AG09319 (cell line): ENCODE results near the gene REEP2.

Experiments
- DNase-seq: peaks from one replicate; pipeline ENCODE4 v3.0.0-alpha.2; 2010; ENCODE audit warnings: low read depth; ENCODE audit errors: extremely low read depth
- CTCF ChIP-seq: IDR thresholded peaks from 2 replicates; pipeline ENCODE4 v1.5.1; 2011; ENCODE audit warnings: low read depth, mild to moderate bottlenecking, inconsistent platforms, low read length, moderate library complexity

Gene REEP2

GRCh38 chr5:138482638-138483037, 43.8 kb downstream of the REEP2 start:
- no peak for DNase-seq
- no peak for TF ChIP-seq CTCF

- TF ChIP-seq CTCF, result no peak
Observed at GRCh38 chr5:138488481-138488945, 49.7 kb downstream of the REEP2 start.

GRCh38 chr5:138489683-138490061, 50.8 kb downstream of the REEP2 start:
- TF ChIP-seq CTCF, result no peak
- DNase-seq, result no peak

More at GRCh38 chr5:138488481-138488945, 49.7 kb downstream of the REEP2 start:
- DNase-seq, result no peak

- no peak for DNase-seq
- TF ChIP-seq CTCF, result no peak
Observed at GRCh38 chr5:138490648-138491283, 51.9 kb downstream of the REEP2 start.

GRCh38 chr5:138491284-138491648, 52.4 kb downstream of the REEP2 start:
- no peak for DNase-seq

GRCh38 chr5:138491669-138492559, 53.1 kb downstream of the REEP2 start:
- peak; percentile 84 for DNase-seq
- TF ChIP-seq CTCF, result no peak

More at GRCh38 chr5:138491284-138491648, 52.4 kb downstream of the REEP2 start:
- TF ChIP-seq CTCF, result no peak

- no peak for TF ChIP-seq CTCF
- DNase-seq, result no peak
Observed at GRCh38 chr5:138492560-138493045, 53.7 kb downstream of the REEP2 start.
